ENCODE results near the gene PBX1.

The PBX1 gene

DNA sequence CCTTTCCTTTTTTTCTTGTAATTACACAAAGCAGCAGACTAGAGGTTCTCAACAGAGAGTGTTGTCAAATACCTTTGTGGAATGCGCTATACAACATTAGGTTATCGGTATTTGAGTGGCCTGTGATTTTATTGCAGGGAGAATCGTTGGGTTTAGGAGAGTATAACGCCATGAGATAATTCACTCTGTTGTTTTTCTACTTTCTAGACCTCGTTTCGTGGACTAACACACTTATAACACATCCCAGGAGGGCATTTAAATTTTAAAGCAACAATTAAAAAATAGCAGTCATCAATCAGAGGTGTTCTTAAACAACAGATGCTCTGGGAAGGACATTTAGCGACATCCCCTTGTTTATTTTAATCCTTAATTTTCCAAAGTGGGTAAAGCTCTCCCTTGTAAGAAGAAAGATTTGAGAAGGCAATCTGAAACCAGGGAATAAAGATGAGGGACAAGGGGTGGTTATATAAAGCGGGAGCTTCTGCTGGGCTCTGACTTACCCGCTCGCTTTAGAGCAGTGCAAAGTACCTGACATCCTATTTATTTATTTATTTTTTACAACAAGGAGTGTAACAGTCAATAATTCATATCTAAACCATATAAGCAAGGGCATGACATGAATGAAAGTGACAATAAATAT, 4.9 kb downstream of the PBX1 start:
- no peak for DNase-seq (ENCODE audit: low read depth)

DNA sequence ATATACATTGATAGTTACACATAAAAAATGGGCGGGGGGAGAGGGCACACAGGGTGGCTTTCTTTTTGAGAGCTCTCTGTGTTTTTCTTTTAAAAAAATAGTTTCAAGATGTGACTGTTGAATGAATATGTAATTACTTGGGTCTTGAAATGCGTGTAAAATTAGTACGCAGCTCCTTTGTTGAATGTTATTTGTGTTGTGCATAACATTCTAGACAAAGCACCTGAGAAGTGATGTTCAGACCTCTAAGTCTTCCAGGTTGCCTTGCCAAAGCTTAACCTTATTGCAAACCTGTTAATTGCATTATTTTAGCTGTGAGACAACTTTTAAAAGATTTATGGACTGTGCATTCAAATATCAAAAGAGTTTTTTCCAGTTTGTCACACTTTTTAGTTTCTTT, 5.4 kb downstream of the PBX1 start:
- DNase-seq (ENCODE audit: low read depth): no peak

DNA sequence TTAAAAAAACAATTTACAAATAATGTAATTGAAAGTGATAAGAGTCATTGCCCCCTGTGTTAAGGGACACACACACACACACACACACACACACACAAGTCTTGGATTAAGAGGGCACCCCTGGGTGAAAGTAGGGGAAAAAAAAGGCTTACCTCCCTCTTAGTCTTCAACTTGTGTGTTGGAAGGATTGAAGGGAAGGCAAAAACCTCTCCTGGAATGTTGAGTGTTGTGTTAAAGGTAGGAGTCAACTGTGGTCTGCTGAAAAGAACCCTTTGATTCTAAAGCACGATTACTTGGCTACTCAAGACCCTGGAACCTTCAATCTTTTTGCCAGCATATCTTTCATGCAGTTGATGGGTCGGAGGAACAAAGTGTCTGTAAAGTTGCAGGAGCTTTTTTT, 6.4 kb downstream of the PBX1 start:
- no peak for DNase-seq (ENCODE audit: low read depth)

DNA sequence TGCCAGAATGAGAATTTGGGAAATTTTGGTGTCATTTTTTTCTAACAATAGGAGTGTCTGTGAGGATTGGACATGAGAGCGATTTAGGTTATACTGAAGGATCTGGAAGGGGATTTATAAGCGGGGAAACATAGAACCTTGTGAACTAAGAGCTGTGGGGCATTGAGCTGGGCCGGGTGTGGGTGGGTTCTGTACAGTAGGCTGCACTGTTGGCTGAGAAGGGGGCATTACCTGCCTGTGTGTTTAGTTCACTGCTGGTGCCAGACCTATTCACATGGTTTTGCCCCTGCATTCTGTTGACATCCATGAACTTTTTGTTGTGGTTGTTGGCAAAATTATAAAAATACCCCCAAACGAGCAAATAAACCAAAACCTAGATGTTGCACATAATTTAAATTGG, 8.8 kb downstream of the PBX1 start:
- DNase-seq (ENCODE audit: low read depth): no peak

DNA sequence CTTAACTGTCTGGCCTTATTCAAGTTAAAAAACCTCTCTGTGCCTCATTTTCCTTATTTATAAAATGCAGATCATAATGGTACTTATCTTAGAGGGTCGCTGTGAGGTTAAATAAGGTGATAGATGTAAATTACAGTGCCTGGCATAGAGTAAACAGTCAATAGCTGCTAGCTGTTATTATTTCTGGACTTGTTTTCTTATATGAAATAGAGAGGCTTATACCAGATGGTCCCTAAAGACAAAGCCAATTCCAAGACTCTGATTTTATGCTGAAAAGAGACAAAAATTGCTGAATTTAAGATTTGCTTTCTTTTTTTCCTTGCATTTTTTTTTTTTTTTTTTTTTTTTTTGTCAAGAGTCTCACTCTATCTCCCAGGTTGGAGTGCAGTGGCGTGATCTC, 10.3 kb downstream of the PBX1 start:
- DNase-seq (ENCODE audit: low read depth): no peak

DNA sequence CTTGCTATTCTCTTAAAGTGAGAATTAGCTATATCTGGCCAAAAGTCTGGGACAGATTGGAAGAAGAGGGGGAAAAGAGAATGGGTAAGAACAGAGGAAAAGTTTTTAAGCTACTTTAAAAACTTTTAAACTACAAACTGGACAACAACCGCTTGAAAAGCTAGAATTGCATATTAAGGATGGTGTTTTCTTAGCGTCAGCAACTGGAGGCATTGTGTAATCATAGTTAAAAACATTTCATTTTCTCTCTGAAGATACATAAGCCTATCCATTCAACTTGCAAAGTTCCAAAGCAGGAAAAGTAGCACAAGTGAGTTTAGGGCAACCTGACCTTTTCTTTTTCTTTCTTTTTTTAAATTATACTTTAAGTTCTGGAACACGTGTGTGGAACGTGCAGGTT, 10.9 kb downstream of the PBX1 start:
- no peak for DNase-seq (ENCODE audit: low read depth)

DNA sequence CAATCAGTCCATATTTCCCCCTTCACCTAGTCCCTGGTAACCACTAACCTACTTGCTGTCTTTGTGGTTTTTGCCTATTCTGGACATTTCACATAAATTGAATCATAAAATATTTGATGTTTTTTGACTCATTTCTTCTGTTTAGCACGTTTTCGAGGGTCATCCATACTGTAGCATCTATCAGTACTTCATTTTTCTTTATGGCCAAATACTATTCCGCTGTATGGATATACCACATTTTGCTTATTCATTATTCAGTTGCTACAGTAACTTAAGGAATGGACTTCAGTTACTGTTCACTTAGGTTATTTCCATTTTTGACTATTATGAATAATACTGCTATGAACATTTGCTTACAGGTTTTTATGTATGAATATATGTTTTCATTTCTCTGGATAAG, 12.3 kb downstream of the PBX1 start:
- DNase-seq (ENCODE audit: low read depth): no peak

DNA sequence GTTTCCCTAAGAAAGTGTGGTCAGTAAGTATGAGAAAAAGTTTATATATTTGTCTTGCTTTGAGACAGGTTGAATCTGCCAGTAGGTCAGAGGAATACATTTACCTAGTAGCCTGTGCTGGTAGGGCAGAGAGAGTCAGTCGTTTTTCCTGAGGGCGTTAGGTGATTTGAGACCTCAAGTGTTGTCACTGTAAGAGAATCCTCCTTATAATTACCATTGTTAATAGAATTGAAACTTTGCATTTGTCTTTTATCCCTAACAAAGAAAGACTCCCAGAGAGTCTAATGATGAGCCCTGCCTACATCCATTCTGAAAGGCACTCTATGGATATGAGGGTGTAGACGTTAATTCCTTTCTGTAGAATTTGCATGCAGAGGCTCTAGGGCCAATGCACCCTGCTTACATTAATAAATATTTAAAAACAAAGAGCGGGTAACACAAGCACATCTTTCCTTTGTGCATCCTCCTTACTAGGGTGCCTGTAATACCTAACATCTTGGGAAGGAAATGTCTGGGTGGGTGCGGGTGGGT, 16.4 kb downstream of the PBX1 start:
- DNase-seq (ENCODE audit: low read depth): no peak

DNA sequence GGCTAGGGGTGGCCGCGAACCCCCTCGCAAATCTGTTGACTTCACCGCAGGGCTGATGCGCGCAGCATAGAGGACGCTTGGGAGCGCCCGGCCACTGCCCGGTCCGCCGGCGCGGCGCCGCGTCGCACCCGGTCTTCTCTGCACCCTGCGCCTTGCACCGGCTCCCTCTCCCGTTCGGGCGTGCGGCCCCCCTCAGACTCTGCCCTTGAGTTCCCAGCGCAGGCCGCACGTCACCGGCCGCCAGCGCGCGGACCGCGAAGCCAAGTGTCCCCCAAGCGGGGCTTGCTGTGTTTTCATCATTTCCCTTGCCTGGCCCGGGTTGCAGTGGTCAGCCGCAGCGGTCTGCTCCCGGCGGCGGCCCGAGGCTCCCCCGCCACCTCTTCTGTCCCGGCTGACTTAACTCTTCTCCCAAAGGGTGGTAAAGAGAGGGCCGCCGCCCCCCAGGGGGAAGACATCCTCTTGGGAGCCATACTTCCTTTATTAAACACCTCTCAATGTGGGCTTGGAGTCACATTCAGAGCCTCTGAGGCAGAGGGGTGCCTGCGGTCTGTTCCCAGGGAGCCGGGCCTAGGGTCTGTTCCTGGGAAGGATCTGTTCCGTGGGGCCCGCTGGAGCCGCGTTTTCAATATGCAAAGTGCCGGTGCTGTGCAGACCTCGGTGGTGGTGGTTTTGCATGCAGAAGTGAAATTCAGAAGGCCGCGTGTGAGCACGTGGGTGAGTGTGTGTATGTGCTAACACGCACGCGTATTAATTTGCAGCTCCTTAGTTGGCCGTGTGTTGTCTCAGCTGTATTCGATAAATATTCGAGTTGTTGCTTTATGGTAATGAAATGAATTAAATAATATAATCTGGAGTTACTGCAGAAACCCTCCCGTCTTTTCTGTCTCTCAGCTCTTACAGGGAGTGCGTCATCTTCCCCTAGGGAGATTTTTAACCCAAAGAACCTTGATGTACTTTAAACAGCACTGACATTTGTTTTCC, 17.6 kb downstream of the PBX1 start:
- no peak for DNase-seq (ENCODE audit: low read depth)

DNA sequence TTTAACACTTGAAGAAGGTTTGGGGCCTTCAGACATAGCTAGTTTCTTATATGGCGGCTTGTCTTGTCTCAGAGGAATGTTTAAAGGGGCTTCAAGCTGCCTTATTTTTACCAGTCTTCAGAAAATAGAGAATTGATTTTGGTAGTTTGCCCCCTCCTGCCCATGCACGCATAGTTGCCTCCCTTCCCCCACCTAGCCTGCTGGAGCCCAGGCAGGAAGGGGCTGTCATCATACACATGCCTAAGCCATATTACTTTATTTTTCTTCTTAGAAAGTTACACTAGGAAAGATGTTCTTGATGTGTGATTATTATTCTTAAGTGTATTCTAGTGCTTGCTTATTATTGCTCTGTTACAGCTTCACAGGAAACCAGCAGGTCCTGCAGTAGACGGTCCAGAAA, 18.3 kb downstream of the PBX1 start:
- no peak for DNase-seq (ENCODE audit: low read depth)

DNA sequence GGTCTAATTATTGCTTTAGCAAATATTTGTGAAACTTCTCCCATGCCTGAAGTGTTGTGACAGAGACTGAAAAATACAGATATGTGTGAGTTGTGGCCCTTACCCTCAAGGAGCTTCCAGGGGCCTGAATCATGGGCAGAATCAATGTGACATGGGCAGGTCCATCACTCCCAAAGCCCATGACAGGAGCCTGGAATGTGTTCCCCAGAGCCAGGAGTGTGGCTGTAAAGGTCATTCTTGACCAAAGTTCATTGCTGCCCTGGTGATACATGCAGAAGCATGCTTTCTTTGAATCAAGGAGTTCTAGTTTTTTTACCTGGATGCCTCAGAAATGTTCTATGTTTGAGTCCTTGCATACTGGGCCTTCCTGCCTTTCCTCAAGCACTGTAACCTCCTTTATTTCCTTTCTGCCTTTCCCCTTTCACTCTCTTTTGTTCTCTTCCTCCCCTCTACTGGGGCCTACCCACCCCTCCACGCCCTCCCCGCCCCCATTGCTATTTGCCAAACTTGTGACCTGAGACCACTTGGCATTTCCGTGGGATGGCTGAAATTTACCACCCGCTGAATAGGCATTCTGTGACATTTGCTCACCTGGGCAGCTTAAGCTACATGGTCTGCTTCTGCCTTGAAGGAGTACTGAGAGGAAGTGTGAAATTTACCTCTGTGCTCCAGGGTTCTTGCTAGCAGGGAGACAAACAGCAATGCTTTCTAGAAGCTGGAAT, 19.7 kb downstream of the PBX1 start:
- DNase-seq (ENCODE audit: low read depth): no peak

DNA sequence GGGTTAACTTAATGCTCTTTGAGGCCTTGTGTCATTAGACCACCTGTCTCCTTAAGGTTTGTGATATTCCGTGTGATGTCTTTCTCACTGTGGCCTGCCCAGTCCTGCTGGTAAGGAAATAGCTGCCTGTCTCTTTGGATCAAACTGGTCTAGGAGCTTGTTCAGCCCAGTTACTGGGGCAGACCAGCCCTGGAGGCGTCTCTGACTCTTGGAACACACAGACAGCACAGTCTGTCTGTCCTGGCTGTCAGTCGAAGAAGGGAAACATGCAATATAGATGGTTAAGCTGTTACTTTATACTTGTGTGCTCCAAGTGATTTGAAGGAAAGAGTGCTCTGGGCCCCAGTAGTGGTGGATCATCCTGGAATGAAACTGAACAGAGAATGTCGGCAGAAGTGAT, 20.4 kb downstream of the PBX1 start:
- no peak for DNase-seq (ENCODE audit: low read depth)

DNA sequence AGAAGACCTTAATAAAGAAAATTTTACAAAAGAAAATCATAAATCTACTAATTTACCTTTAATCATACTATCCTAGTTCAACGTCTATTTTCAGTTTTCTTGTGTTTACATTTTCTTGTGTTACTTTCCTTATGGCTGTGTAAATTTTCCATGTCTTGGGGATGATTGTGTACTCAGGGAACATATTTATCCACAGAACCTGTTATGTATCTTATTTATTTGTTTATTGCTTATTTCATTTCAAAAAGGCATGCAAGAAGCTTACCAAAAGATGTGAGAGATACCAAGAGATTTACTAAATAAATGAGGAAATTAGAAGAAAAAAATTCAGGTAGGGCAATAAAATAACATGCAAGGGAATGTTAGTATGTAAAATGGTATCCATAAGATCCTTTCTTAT, 22.8 kb downstream of the PBX1 start:
- DNase-seq (ENCODE audit: low read depth): no peak

DNA sequence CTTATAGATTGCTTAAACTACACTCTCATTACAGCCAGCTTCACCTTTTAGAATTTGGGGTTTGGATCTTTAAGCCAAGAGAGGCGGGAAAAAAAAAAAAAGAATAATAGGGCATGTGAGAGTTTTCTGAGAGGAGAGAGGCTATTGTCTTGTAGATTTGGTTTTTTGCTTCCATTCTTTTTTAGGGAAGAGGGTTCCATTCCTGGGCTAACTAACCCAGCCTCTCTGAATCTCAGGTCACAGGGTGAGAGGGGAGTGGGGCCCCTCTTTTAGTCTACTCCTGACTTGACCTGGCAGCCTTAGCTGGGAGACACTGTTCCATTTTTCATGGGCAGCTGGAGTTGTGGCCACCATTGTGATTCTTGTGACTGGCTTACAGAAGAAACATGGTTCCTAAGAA, 24.2 kb downstream of the PBX1 start:
- no peak for DNase-seq (ENCODE audit: low read depth)

DNA sequence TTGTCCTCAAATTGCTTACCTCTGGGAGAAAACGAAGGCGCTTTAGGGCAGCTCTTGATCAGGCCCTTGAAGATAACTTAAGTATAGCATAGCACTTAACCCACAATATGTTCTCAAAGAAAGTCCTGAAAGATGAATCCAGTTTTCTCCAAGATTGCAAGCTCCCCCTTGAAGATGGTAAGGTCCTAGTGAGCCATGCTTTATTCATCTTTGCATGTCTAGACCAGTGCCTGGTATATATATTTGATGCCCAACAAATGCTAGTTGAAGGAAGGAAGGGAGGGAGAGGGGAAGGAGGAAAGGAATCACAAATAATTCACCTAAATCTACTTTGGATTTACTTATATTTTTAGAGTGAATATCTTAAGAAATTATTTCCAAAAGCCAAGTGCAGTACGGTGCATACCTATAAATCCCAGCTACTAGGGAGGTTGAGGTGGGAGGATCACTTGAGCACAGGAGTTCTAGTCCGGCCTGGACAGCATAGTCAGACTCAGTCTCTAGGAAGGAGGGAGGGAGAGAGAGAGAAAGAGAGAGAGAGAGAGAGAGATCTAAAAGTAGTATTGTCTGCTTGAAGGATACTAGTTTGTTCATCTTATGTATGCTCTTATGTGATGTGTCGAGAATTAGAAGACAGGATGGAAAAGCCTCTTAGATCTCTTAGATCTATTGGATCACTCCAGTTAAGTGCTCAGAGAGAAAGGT, 25.0 kb downstream of the PBX1 start:
- no peak for DNase-seq (ENCODE audit: low read depth)

DNA sequence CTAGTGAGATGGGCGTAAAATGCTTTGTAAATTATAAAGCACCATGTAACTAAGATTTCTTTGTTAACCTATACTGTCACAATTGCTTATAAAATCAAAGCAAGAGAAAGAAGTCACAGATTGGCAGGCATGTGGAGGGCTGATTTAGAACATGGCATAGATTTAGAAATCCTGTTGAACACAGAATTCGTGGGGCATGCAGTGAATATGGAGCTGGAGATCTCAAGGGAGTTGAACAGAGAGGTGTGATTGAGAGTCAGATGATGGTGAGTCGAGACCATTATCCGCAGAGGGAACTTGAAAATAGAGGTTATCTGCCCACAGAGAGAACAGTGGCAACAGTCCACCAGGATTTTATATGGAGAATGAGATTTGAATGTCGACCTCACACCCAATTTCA, 27.6 kb downstream of the PBX1 start:
- DNase-seq (ENCODE audit: low read depth): no peak

DNA sequence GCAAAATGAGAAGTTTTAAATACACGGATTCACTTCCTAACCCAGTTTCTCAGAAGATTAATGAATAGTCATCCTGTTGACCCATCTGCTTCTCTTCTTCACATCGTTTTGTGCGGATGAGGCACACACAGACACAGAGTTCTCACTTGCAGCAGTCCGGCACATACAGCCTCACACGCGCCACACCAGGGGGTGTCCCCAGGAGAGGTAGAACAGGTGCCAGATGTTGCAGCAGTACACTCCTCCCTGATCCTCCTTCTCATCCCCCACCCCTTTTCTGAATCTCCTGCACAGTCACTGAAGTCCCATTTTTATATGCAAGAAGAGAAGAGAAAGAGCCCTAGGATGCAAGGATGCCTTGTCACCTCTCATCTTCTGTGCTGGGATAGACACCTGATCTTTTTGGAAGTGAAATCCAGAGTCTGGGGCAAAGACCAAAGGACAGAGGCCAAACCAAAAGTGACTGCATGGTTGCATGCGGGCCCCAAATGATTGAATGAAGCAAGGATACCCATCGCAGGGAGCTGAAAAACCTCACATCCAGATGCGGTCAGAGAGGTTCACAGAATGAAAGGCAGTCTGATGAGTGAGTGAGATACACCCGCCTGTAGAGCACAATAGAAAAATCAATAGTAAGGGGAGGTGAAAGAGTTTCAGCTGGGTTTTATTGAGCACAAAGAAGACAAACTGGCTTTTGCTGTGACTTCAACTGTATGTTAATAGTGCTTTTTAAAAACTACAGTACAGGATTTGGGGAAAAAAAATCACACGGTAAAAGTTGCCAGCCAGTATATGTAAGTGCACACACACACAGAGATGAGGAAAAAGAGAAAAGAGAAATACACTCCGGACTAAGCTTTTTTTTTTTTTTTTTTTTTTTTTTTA, 28.9 kb downstream of the PBX1 start:
- DNase-seq (ENCODE audit: low read depth): no peak

DNA sequence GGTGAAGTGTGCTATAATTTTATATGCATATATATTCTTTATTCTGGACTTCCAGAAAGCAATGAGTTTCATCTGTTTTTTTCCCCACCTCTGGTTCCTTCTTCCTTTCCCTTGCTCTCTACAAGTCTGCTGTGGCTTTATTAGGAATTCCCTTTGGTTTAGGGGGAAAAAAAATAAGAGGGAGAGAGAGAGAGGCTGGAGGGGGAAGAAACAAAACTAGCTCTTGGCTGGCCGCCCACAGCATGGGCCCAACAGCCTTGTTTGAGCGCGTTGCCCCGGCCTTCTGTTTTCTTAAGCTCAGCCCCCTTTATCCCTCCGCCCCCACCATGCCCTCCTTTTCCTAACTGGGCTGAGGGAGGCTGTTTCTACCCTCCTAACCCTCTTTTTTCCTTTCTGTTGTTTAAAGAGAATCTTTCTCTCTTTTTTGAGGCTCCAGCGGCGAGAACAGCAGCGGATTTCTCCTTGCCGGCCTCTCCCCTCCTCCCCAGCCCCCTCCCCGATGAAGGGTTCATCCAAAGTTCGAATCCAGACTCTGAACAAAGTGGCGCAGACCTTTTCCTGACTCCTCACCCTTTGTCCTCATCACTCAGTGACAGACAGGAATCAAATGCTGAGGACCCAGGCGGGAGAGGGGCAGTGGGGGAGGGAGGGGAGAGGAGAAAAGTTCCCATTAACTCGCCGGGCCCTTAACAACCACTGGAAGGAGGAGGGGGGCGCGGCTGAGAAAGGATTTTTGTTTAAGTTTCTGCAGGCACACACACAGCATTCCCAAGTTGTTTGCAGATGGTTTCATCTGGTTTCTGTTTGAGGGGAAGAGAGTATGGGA, 29.7 kb downstream of the PBX1 start:
- DNase-seq (ENCODE audit: low read depth): no peak

DNA sequence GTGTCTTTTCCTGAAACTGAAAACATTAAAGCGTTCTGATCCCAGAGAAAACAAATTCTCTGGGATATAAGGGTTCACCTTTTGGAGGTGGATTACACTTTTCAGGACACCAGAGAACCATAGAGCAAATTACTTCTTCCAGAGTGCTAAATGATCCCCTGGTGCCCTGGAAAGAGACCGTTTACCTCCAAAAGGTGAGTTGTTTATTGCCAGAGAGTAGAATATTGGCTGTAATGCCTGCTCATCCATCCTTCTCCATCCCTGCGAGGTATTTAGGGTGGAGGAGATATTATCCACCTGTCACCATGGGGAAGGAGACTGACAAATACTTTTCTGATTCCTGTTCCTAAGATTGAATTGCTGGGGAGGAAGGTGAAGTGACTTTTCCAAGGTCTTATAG, 30.4 kb downstream of the PBX1 start:
- no peak for DNase-seq (ENCODE audit: low read depth)

DNA sequence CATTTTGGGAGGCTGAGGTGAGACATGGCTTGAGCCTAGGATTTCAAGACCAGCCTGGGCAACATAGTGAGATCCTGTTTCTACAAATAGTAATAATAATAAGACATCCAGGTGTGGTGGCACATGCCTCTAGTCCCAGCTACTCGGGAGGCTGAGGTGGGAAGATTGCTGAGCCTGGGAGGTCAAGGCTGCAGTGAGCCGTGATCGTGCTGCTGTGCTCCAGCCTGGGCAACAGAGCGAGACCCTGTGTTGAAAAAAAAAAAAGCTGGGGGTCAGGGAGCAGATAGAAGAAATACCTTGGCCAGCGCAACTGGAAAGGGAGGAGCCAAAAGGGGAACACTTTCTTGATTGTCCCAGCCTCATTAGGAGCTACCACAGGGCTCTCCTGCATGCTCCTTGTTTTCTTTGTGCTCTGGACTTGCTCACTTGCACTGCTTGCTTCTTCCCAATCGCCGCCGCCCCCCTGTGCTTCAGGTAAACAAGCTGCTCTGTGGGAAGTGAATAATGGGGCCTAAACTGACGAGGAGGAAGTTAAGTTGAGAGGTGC, 31.1 kb downstream of the PBX1 start:
- no peak for DNase-seq (ENCODE audit: low read depth)
